ENCODE data around the gene PPP4R2. TPM values are rescaled to one million over a fixed set of nuclear protein-coding genes. Genes with fewer than 3 reads are reported as not detected.

PPP4R2 gene
- total and polyA plus RNA-seq, 2 donors (not counting 3 experiments of a cell fraction or from before 2014, with no cell fraction given), result 6.5 to 74.4 TPM

DNA sequence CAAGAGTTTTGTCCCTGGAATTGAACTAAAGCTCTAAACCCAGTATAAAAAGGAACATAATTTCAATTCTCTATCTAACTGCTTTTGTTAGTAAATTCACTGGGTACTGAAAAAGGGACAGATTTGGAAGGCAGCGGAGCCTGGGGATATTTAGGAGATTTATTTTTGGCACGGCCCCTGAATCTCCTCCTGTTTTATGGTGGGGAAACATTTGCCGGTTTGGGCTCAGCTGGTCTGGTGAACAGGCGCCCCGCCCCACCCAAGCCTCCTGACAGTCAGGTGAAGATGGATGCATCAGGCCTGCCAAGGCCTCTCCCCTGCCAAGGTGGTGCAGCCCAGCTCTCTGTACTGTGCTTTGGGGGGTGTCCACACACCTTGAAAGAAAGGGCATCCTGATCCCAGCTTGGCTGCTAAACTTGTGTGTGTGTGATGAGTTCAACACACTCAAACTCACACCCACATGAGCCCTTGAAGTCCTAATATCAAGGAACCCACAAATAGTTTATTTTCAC is 111.1 kb downstream of the PPP4R2 start:
- Histone ChIP-seq H3K4me1 (ENCODE audit: control insufficient read depth, extremely low read depth, insufficient read depth, low read length) (no peaks in the 10 kb centered on the region), H3K9ac (replicated peaks; ENCODE audit: extremely low read depth, insufficient read depth, low read length) (no peak overlapping the region), H3K4me3 (replicated peaks in 1 of 3; ENCODE audit: insufficient read depth in 1 of 3, low read depth in 1 of 3, low read length in 3 of 3) (no peak overlapping the region), H2AFZ (ENCODE audit: low read depth, low read length) (no peak overlapping the region), H4K20me1 (replicated peaks; ENCODE audit: control insufficient read depth, extremely low read depth, insufficient read depth, low read length) (no peaks in the 10 kb centered on the region), H3K79me2 (ENCODE audit: control insufficient read depth, insufficient read depth, low read length) (no peaks in the 10 kb centered on the region), H3K9me3 (replicated peaks; ENCODE audit: control insufficient read depth, insufficient read depth, low read length) (no peaks in the 10 kb centered on the region), H3K9me1 (replicated peaks; ENCODE audit: control insufficient read depth, extremely low read depth, insufficient read depth, low read length) (no peaks in the 10 kb centered on the region), H3K4me2 (ENCODE audit: insufficient read depth, low read length) (no peak overlapping the region), H3K36me3 (ENCODE audit: control insufficient read depth in 2 of 2, extremely low read depth in 1 of 2, insufficient read depth in 2 of 2, low read length in 2 of 2) (no peaks in the 10 kb centered on the region), H3K27ac (ENCODE audit: insufficient read depth, low read depth, low read length) (no peak overlapping the region), H3K27me3 (ENCODE audit: control insufficient read depth in 2 of 2, insufficient read depth in 2 of 2, low read length in 2 of 2) (no peaks in the 10 kb centered on the region)
- dilution Hi-C loops (cut with MboI; ENCODE audit: extremely low pct_ligation_motif_present, low sequenced_read_pairs), result no loop called here
- FAIRE-seq, result no peak
- intact Hi-C loops (cut with micrococcal nuclease), result no loop called here
- TF ChIP-seq POLR2AphosphoS5 (IDR thresholded peaks at IDR 0.05; ENCODE audit: insufficient read depth, low read depth, low read length), result no peak
- TF ChIP-seq JUN (IDR thresholded peaks at IDR 0.05; ENCODE audit: borderline replicate concordance, insufficient read depth, insufficient read length, low read depth), result no peak
- CTCF ChIA-PET, result no interaction called here
- no TSS peak for BruUV-seq (replicated peaks)
- DNase-seq (ENCODE audit: low read depth, low spot score), result no peak
- POLR2A ChIA-PET, result no interaction called here

DNA sequence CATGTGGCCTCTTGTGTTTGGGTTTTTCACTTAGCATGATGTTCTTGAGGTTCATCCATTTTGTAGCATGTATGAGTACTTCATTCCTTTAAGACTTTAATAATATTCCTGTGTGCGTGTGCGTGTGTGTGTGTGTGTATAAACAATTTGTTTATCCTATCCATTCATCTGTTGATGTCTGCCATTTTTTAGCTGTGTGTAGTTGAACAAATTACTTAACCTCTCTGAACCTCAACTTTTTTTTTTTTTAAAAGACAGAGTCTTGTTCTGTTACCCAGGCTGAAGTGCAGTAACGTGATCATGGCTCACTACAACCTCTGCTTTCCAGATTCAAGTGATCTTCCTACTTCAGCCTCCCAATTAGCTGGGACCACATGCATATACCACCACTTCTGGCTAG is 112.1 kb downstream of the PPP4R2 start:
- FAIRE-seq (no peak), DNase-seq (ENCODE audit: low read depth, low spot score) (no peak)
- Histone ChIP-seq H3K79me2 (ENCODE audit: control insufficient read depth, insufficient read depth, low read length) (no peaks in the 10 kb centered on the region), H3K9me3 (replicated peaks; ENCODE audit: control insufficient read depth, insufficient read depth, low read length) (no peaks in the 10 kb centered on the region), H2AFZ (ENCODE audit: low read depth, low read length) (no peak overlapping the region), H4K20me1 (replicated peaks; ENCODE audit: control insufficient read depth, extremely low read depth, insufficient read depth, low read length) (no peaks in the 10 kb centered on the region), H3K27me3 (ENCODE audit: control insufficient read depth in 2 of 2, insufficient read depth in 2 of 2, low read length in 2 of 2) (no peaks in the 10 kb centered on the region), H3K4me1 (ENCODE audit: control insufficient read depth, extremely low read depth, insufficient read depth, low read length) (no peaks in the 10 kb centered on the region), H3K9ac (replicated peaks; ENCODE audit: extremely low read depth, insufficient read depth, low read length) (no peak overlapping the region), H3K9me1 (replicated peaks; ENCODE audit: control insufficient read depth, extremely low read depth, insufficient read depth, low read length) (no peaks in the 10 kb centered on the region), H3K4me2 (ENCODE audit: insufficient read depth, low read length) (no peak overlapping the region), H3K27ac (ENCODE audit: insufficient read depth, low read depth, low read length) (no peak overlapping the region), H3K36me3 (ENCODE audit: control insufficient read depth in 2 of 2, extremely low read depth in 1 of 2, insufficient read depth in 2 of 2, low read length in 2 of 2) (no peaks in the 10 kb centered on the region), H3K4me3 (replicated peaks in 1 of 3; ENCODE audit: insufficient read depth in 1 of 3, low read depth in 1 of 3, low read length in 3 of 3) (no peak overlapping the region)
- no peak for TF ChIP-seq MYC (IDR thresholded peaks at IDR 0.05; ENCODE audit: low read depth, low read length)
- no peak for TF ChIP-seq POLR2AphosphoS5 (IDR thresholded peaks at IDR 0.05; ENCODE audit: insufficient read depth, low read depth, low read length)
- TF ChIP-seq POLR2A (IDR thresholded peaks at IDR 0.05; ENCODE audit: low read depth, low read length), result no peak
- TF ChIP-seq, protein P1, sequence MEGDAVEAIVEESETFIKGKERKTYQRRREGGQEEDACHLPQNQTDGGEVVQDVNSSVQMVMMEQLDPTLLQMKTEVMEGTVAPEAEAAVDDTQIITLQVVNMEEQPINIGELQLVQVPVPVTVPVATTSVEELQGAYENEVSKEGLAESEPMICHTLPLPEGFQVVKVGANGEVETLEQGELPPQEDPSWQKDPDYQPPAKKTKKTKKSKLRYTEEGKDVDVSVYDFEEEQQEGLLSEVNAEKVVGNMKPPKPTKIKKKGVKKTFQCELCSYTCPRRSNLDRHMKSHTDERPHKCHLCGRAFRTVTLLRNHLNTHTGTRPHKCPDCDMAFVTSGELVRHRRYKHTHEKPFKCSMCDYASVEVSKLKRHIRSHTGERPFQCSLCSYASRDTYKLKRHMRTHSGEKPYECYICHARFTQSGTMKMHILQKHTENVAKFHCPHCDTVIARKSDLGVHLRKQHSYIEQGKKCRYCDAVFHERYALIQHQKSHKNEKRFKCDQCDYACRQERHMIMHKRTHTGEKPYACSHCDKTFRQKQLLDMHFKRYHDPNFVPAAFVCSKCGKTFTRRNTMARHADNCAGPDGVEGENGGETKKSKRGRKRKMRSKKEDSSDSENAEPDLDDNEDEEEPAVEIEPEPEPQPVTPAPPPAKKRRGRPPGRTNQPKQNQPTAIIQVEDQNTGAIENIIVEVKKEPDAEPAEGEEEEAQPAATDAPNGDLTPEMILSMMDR (IDR thresholded peaks at IDR 0.05; ENCODE audit: extremely low read depth in 1 of 2, insufficient read depth in 1 of 2, low read depth in 1 of 2, low read length in 2 of 2), result no peak
- TF ChIP-seq JUN (IDR thresholded peaks at IDR 0.05; ENCODE audit: borderline replicate concordance, insufficient read depth, insufficient read length, low read depth), result no peak
- TF ChIP-seq, protein P2, sequence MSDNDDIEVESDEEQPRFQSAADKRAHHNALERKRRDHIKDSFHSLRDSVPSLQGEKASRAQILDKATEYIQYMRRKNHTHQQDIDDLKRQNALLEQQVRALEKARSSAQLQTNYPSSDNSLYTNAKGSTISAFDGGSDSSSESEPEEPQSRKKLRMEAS (IDR thresholded peaks at IDR 0.05; ENCODE audit: insufficient read depth, insufficient read length), result no peak
- TF ChIP-seq FOS (IDR thresholded peaks at IDR 0.05; ENCODE audit: borderline replicate concordance, insufficient read depth, low read length), result no peak
- no peak for TF ChIP-seq EZH2 (IDR thresholded peaks at IDR 0.05; ENCODE audit: borderline replicate concordance, low read depth, low read length, severe bottlenecking)
- TF ChIP-seq GATA2 (IDR thresholded peaks at IDR 0.05; ENCODE audit: insufficient read depth, insufficient read length, low read depth, low read length), result no peak
- intact Hi-C loops (cut with micrococcal nuclease), result no loop called here
- BruUV-seq (replicated peaks), result no TSS peak
- POLR2A ChIA-PET, result no interaction called here
- dilution Hi-C loops (cut with MboI; ENCODE audit: extremely low pct_ligation_motif_present, low sequenced_read_pairs), result no loop called here
- CTCF ChIA-PET, result no interaction called here

Measured in endothelial cell of umbilical vein (primary cell).